Measurements from ENCODE around the gene CAND1.
A peak's percentile ranks its signal among the peaks of the same experiment; 100 is the strongest.
"Not testable (repeated sequence)": the region's sequence is repeated elsewhere in the genome, so short reads cannot be mapped to it uniquely, and the experiment has no call there.

CAND1 gene

DNA sequence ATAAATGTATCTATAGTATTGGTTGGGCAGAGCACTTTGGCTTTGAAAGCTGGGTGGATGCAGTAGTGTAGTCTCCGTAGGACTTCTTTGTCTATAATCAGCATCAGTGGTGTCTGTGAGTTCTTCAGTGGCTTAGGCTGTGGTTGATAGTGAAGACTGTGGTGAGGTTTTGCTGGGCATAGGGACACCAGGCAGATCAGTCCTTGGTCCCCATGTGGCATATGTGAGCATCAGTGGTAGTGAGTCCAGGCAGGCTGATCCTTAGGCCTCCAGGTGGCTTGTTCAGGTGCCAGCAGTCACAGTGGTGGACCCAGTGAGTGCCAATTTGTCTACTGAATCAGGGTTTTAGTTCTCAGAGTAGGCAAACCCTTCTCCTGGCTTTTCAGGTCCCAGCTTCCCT is 70.4 kb downstream of the CAND1 start:
- no peak for DNase-seq (ENCODE audit: low read depth in 1 of 2, low spot score in 1 of 2)

DNA sequence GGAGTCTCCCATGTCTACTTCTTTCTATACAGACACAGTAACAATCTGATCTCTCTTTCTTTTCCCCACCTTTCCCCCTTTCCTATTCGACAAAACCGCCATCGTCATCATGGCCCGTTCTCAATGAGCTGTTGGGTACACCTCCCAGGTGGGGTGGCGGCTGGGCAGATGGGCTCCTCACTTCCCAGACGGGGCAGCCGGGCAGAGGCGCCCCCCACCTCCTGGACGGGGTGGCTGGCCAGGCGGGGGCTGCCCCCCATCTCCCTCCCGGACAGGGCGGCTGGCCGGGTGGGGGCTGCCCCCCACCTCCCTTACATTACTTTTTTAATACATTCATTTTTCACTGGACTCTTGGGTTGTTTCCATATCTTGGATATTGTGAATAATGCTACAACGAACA is 71.9 kb downstream of the CAND1 start:
- not testable (repeated sequence) for DNase-seq (ENCODE audit: low read depth in 1 of 2, low spot score in 1 of 2)

DNA sequence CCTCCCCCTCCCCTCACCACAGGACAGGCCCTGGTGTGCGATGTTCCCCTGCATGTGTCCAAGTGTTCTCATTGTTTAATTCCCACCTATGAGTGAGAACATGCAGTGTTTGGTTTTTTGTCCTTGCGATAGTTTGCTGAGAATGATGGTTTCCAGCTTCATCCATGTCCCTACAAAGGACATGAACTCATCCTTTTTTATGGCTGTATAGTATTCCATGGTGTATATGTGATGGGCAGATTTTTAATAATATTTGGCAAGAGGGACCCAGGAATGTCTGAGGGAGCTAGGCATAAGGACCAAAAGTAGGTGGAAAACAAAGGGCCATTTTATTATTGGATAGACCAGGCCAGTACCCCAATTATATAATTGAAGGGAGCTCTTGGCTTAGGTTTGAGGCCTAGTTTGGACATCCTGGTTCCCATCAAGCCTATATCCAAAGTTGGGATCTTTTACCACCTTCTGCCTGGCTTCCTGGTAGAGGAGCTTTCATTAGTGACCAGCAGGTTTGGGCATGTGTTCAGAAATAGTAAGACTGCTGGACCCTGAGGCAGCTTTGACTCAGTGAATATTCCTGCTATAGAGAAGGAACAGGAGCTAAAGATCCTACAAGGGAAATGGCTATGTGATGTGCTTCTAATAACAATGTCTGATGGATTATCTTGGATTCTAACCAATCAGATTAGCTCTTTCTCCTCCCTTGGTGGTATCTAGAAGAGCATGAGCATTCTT is 76.0 kb downstream of the CAND1 start:
- no peak for DNase-seq (ENCODE audit: low read depth in 1 of 2, low spot score in 1 of 2)

DNA sequence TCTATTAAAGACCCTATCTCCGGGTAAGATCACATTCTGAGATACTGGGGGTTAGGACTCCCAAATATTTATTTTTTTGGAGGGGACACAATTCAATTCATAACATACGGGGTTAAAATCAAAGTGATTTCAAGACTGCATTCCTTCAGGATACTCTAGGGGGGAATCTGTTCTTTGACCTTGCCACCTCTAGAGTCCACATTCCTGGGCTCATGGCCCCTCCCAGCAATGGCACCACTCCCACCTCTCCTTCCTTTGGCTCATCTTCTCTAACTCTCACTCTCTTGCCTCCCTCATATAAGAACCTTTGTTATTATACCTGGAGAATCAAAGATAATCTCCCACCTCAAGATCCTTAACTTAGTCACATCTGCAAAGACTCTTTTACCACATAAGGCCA is 79.5 kb downstream of the CAND1 start:
- no peak for DNase-seq (ENCODE audit: low read depth in 1 of 2, low spot score in 1 of 2)

DNA sequence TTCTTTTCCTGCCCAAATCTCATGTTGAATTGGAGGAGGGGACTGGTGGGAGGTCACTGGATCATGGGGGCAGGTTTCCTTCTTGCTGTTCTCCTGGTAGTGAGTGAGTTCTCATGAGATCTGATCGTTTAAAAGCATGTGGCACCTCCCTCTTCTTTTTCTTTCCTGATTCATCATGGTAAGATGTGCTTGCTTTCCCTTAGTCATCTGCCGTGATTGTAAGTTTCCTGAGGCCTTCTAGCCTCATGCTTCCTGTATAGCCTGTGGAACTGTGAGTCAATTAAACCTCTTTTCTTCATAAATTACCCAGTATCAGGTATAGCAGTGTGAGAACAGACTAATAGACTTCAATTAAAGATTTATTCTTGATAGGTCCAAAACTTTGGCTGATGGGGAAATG is 83.5 kb downstream of the CAND1 start:
- DNase-seq (ENCODE audit: low read depth in 1 of 2, low spot score in 1 of 2) = no peak

DNA sequence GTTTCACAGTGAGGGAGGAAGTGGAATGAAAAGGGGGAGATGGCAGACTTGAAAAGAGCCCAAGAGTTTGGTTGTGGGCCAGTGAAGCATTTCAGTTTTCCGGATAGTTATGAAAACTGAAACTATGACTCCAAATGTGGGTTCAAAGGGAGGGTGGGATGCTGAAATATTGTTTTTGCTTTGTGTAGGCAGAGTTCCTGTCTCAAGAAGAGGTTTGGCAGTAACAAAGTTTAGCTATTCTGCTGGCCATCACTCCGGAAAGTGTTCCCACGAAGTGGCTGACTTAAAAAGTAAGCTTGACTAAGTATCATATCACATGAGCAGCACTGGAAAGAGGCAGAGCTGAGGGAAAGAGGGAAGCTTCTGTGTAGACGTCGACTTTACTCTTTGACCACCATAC is 85.2 kb downstream of the CAND1 start:
- DNase-seq (ENCODE audit: low read depth in 1 of 2, low spot score in 1 of 2) = no peak

DNA sequence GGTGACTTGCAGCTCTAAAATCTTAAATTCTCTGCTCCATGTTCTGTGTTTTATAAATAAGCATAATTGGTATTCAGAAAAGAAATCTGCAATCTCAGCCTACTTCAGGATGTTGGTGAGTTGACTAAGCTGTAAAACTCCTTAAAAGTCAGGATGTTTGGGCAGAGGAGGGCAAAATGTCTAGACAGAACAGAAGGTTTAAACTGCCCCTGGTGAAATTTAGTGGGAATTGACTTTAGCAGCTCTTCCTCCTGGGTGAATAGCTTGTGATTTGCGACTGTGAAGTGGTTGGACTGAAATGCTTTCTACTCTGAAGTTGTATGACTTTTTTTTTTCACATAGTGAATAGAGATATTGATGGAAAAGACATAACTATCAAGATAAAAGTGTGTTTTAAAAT is 85.8 kb downstream of the CAND1 start:
- DNase-seq (ENCODE audit: low read depth in 1 of 2, low spot score in 1 of 2) = no peak

DNA sequence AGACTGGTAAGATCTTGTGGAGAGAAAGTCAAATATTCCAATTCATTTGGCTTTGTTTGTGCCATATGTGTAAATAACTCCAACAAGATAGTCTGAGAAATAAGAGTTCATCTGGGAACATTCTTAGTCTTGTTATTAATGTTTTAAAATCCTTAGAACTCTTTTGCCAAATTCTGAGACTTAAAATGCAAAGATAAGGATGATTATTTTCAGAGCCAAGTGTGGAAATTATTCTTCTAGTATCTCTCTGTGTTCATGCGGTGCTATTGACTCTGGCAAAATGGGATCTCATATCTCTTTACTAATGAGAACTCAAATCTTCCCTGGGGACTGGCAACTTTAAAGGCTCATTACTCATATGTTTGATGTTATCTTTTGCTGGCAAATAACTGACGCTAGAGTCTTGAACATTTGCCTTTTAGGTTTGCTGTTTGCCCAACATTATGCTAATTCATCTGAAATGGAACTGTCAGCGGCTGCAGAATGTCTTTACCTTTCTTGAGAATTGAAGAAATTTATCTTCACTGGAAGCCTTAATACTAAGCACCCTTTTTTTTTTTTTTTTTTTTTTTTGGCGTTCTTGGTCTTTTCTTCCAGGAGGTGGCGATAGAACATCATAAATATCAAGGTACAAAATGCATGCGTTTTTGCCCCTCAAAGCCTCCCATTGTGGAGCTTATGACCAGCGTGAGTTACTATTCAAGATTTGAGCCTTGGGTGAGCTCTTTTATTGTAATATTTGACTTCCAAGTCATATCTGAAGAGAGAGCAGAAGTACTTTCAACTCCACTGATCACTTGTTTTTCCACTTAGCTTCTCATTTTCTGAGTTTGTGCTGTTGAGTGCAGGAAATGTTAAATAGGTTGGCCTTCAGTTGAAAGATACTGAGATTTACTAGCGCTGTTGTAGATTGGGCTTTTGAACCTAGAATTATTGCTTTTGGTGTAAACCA is 86.5 kb downstream of the CAND1 start:
- DNase-seq (ENCODE audit: low read depth in 1 of 2, low spot score in 1 of 2) = peak in 1 of 2 donors; percentile 16

DNA sequence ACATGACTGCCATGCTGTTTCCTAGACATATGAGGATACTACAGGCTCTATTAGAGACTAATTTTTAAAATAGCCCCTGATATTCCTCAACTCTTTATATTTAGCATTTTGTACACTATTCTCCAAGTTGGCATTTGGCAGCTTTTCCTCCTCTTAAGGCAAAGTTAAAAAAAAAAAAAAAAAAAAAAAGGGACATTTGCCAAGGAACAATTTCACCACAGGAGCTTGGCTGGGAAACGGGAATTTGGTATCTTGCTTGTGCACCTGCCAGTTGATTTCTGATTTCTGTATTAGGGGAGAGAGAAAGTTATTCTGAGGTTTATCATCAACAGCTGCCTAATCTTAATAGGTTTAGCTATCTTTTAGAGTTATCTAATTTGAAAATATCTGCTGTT is 87.2 kb downstream of the CAND1 start:
- DNase-seq (ENCODE audit: low read depth in 1 of 2, low spot score in 1 of 2) = no peak

DNA sequence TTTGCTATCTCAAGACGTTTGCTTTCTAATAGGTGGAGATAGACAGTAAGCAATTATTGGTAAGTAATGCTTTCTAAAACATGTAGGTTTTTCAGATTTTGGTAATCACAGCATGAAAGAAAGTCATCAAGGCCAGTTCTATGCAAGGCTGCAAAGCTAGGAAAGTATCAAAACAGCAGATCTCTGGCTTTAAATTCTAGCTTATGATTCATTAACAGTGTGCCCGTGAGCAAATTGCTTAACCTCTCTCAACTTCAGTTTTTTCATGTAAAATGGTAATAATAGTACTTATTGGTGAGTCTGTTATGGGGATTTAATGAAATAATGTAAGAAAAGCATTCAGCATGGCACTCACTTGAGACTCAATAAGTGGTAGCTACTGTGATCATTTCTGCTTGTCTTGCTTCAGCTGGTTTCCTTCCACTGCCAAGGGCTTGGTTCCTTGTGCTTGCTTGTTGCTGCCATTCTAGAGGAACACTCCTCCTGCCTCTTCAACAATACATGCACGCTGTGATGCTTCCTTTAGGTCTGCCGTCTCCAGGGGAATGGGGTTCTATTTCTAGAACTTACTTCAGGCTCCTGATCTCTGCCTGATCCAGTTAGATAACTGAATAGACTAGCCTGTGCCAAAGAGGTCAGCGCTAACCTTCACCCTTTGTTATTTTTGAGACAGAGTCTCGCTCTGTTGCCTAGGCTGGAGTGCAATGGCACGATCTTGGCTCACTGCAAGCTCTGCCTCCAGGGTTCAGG is 88.4 kb downstream of the CAND1 start:
- no peak for DNase-seq (ENCODE audit: low read depth in 1 of 2, low spot score in 1 of 2)

DNA sequence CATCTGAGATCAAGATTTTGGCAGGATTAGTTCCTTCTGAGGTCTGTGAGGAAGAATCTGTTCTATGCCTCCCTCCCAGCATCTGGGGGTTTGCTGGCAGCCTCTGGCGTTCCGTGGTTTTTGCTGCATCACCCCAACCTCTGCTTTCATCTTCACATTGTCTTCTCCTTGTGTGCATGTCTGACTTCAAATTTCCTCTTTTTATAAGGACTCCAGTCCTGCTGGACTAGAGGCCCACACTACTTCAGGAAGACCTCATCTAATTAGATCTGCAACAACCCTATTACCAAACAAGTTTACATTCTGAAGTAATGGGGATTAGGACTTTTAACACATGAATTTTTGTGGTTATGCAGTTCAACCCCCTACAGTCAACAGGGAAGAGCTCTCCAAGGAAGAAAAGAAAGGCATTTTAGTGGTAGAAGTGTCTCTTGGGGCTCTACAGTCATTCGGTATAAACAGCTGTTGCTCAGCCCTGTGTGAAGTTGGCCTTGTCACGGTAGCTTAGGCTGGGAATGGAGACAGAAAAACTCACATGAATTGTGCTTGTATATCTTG is 89.7 kb downstream of the CAND1 start:
- DNase-seq (ENCODE audit: low read depth in 1 of 2, low spot score in 1 of 2) = no peak

DNA sequence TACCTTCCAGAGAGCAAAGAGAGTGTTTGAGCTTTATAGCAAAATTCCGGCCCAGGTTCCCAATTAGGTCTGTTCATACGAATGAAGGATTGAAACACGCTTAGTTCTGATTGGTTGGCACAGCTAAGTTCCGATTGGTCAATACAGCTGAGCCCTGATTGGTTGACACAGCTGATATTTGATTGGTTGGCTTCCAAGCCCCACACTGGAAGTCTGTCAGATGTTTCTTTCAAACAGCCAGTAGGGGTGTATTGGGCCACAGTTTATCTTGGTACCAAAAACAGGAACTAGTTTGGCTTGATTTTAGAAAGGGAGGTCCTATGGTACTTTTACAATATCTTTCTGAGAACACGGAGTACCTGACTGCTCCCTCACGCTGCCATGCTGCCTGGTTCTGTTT is 93.4 kb downstream of the CAND1 start:
- no peak for DNase-seq (ENCODE audit: low read depth in 1 of 2, low spot score in 1 of 2)

DNA sequence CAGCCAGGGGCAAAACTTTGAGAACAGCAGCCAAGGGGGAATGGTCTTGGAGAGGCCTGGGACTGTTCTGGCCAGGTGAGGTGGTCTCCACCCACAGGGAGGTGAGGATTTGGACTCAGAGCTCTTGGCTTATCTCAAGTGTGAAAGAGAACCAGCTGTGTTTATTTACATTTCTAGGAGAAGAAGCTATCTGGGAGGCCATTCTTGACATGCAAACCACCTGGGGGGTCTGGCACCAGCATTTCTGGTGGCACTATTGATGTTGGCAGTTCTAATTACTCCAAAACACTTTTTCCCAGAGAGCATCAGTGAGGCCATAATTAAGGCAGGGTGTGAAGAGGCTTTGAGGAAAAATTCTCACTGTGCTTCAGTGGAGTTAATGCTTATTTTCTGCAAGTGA is 95.1 kb downstream of the CAND1 start:
- DNase-seq (ENCODE audit: low read depth in 1 of 2, low spot score in 1 of 2) = no peak

DNA sequence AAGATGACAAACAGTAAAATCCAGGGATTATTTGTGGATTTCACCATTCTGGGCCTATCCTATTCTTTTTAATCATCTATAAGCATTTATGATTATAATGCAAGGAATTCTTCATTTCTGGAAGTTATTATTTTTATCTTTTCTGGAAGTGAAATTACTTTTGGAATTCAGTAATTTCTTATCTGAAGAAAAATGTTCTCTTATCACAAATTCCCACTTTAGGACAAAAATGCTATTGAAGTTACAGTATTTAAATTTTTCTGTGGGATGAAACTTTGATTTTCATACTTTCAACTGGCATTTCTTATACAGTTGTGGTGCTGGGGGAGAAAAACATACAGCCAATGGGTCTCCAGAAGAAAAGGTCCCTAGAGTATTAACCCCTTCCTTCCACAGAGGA is 96.0 kb downstream of the CAND1 start:
- DNase-seq (ENCODE audit: low read depth in 1 of 2, low spot score in 1 of 2) = no peak

DNA sequence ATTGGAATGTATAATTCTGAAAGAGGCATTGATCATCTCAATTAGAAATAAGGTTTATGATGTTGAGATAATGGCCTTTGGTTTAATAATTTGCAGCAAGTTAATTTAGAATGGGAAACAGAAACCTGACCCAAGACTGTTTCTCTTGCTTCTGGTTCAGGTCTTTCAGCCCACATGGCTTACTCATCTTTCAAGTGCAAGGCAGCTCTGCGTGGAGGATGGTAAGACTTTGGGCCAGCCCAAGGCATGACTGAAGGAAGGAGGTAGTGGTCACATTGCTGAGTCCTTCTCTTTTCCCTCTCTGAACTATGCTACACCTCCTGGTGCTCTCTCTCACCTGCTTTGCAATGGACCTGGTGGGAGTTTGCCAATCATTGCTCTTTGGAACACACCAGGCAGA is 98.7 kb downstream of the CAND1 start:
- DNase-seq (ENCODE audit: low read depth in 1 of 2, low spot score in 1 of 2) = no peak

Measured in activated CD4-positive, alpha-beta T cell treated with anti-CD3 and anti-CD28 coated beads, Interleukin-2, amount 50 U/mL, for 24 hours (primary cell).